HepG2 (cell line): Measurements from ENCODE around the gene ARHGEF11. TPM values are rescaled to one million over a fixed set of nuclear protein-coding genes. Genes with fewer than 3 reads are reported as not detected.
"Not testable (repeated sequence)": the region's sequence is repeated elsewhere in the genome, so short reads cannot be mapped to it uniquely, and the experiment has no call there.

Experiments
- ATAC-seq: fragments of 200-7000 bp; cut with Tn5 transposase; 3 replicates; pipeline ENCODE4 v1.9.1; 2020; ENCODE audit warnings: mild to moderate bottlenecking, moderate library complexity
- BruUV-seq: library from RNA; stranded (reverse); fragments of 400-500 nt; replicated peaks from 2 replicates; lab custom pipeline; 2021; lab: Mats Ljungman, UMichigan
- CTCF ChIA-PET: fragments of 300-600 bp; formaldehyde crosslinking; extraction: SDS; loops from one replicate; lab custom pipeline; 2021; ENCODE audit warnings: low total read pairs, inconsistent platforms, low intra/inter-chr PET ratio; lab: Yijun Ruan, JAX
- POLR2A ChIA-PET: fragments of 350-600 bp; sonication (Branson Sonifier 250); formaldehyde crosslinking; loops from one replicate; lab custom pipeline; 2020; ENCODE audit warnings: antibody characterized with exemption, inconsistent platforms; lab: Yijun Ruan, JAX
- DNase-seq: peaks from one replicate; pipeline ENCODE4 v3.0.0-alpha.2; 2015; ENCODE audit warnings: low spot score
- FAIRE-seq: peaks from 3 replicates; lab custom pipeline; 2011; peaks lifted over from hg19 to GRCh38; lab: Jason Lieb, UNC
- H2AFZ ChIP-seq: one replicate; pipeline ENCODE4 v1.6.1; 2011; ENCODE audit warnings: low read length, inconsistent platforms
- H3K27ac ChIP-seq: fragments of 300-600 bp; 3 replicates; pipeline ENCODE4 v1.8.0; 2011; ENCODE audit warnings: mixed run types, mild to moderate bottlenecking, mixed read lengths, low read length, inconsistent platforms; ENCODE audit not compliant: insufficient read depth; ENCODE audit errors: extremely low read length
- H3K27me3 ChIP-seq, 2 experiments: fragments of 200-600 bp in 1 of 2; 2 replicates in 1 of 2; 3 replicates in 1 of 2; pipeline versions ENCODE4 v1.6.0 to v1.8.0; 2011; ENCODE audit warnings: low read length in 2 of 2, mild to moderate bottlenecking in 2 of 2, moderate library complexity in 2 of 2, inconsistent platforms in 1 of 2; ENCODE audit not compliant: insufficient read depth in 2 of 2, control insufficient read depth in 1 of 2
- H3K36me3 ChIP-seq, 2 experiments: fragments of 200-600 bp in 1 of 2; replicated peaks in 1 of 2; 2 replicates in 1 of 2; 3 replicates in 1 of 2; pipeline versions ENCODE4 v1.5.1 to v1.8.0; 2011; ENCODE audit warnings: low read length in 2 of 2, inconsistent platforms in 1 of 2; ENCODE audit not compliant: insufficient read depth in 2 of 2, control insufficient read depth in 1 of 2
- H3K4me1 ChIP-seq: 2 replicates; pipeline ENCODE4 v1.5.1; 2012; ENCODE audit warnings: low read length, inconsistent platforms; ENCODE audit not compliant: insufficient read depth
- H3K4me2 ChIP-seq: 2 replicates; pipeline ENCODE4 v1.6.0; 2011; ENCODE audit warnings: low read depth, low read length, inconsistent platforms
- H3K4me3 ChIP-seq, 3 experiments: fragments of 200-600 bp in 1 of 3; sonication (generic), shearing (Covaris generic) in 1 of 3; replicated peaks in 1 of 3; 2 replicates each; pipeline ENCODE4 v1.5.1; 2011 to 2016; ENCODE audit warnings: low read length in 3 of 3, inconsistent platforms in 2 of 3, low read depth in 2 of 3, mild to moderate bottlenecking in 2 of 3, control low read depth in 1 of 3, mixed read lengths in 1 of 3; ENCODE audit not compliant: insufficient read depth in 1 of 3
- H3K79me2 ChIP-seq: one replicate; pipeline ENCODE4 v1.6.1; 2011; ENCODE audit warnings: low read length, inconsistent platforms; ENCODE audit not compliant: insufficient read depth
- H3K9ac ChIP-seq: 2 replicates; pipeline ENCODE4 v1.6.0; 2011; ENCODE audit warnings: mild to moderate bottlenecking, low read depth, low read length, inconsistent platforms; ENCODE audit not compliant: insufficient read depth
- H3K9me3 ChIP-seq: 2 replicates; pipeline ENCODE4 v1.5.1; 2012; ENCODE audit warnings: mild to moderate bottlenecking, low read length
- H4K20me1 ChIP-seq: 2 replicates; pipeline ENCODE4 v1.6.0; 2011; ENCODE audit warnings: inconsistent platforms, mild to moderate bottlenecking, low read length, moderate library complexity; ENCODE audit not compliant: insufficient read depth
- ZNF407 ChIP-seq: sonication (generic); formaldehyde crosslinking; IDR thresholded peaks from one replicate; pipeline ENCODE4 v1.5.1; 2020; ENCODE audit warnings: mild to moderate bottlenecking, missing genetic modification reagents; ENCODE audit errors: not compliant biosample characterization
- WGBS: methylation state at CpG from one replicate; pipeline ENCODE4 v1.1.6; 2017; ENCODE audit warnings: low lambda C conversion rate; 5-methylcytosine and 5-hydroxymethylcytosine counted together
- in situ Hi-C: cut with HindIII; loops from 2 replicates; pipeline ENCODE4 v1.10.0; 2017; ENCODE audit warnings: low pct_unique_long_range_greater_than_20kb; ENCODE audit not compliant: extremely low pct_ligation_motif_present
- intact Hi-C: fragments of 100-400 bp; cut with micrococcal nuclease; formaldehyde crosslinking; loops from one replicate; pipeline ENCODE4 v1.10.0; 2022; ENCODE audit not compliant: unreplicated experiment
- polyA plus RNA-seq, 8 experiments: library from polyadenylated mRNA; depleted of rRNA in 3 of 8; stranded (reverse) in 7 of 8; unstranded in 1 of 8; fragments of >200 nt; fragmentation: Illumina TruSeq in 4 of 8; extraction: Trizol in 4 of 8; gene quantifications; 2 replicates each; pipeline versions ENCODE4 v1.2.1 to v1.2.3, GENCODE V29; 2011 to 2016; ENCODE audit warnings: low read depth in 4 of 8, missing spikeins in 1 of 8, mixed read lengths in 1 of 8; ENCODE audit not compliant: insufficient read depth in 1 of 8
- total RNA-seq, 5 experiments: library from RNA; depleted of rRNA; stranded (reverse); fragments of >200 nt; fragmentation: Illumina TruSeq; extraction: Trizol; gene quantifications; 2 replicates each; pipeline ENCODE4 v1.2.3, GENCODE V29; 2016; ENCODE audit warnings: low read depth in 1 of 5

ARHGEF11 gene
- total and polyA plus RNA-seq, 2 of the 13 experiments (the other 11 are each of a cell fraction or from before 2014, with no cell fraction given), result 16.5 to 21.2 TPM

GRCh38 chr1:156926695-156927094 lies 118.8 kb downstream of the ARHGEF11 start:
- BruUV-seq, H3K4me3 ChIP-seq, H3K9ac ChIP-seq, H4K20me1 ChIP-seq, H2AFZ ChIP-seq, ATAC-seq, H3K36me3 ChIP-seq, DNase-seq, H3K27ac ChIP-seq, FAIRE-seq, H3K9me3 ChIP-seq, H3K79me2 ChIP-seq, POLR2A ChIA-PET, H3K4me2 ChIP-seq: not testable (repeated sequence)
- 69% methylated on average over 5 of the region's 6 CpGs for WGBS
- TF ChIP-seq ZNF407 (CRISPR knock-in tag), result peak; percentile 0
- intact Hi-C loops, result loop anchor here (1.0 kb wide), 1 partner anchor 34 kb away; no protein-coding TSS in a partner anchor
- Histone ChIP-seq H3K4me1 (peaks cover 17% of the 10 kb centered on the region), H3K27me3 (peaks cover 21 to 85% of the 10 kb centered on the region in 2 experiments; a peak in 4 of 5 replicates)
- in situ Hi-C loops, result loop anchor here (5.0 to 10.0 kb wide), 2 partner anchors 34 to 232 kb away; partner anchors contain the start of gene PEAR1
- CTCF ChIA-PET, result interaction anchor here (1.5 kb wide), 1 partner anchor 36 kb away, joined by 7 read pairs; no protein-coding TSS in a partner anchor
